A549 treated with AZD9567 at 1 μM for 4 hours (cell line): ENCODE measurements around the gene ARSA. TPM values are rescaled to one million over a fixed set of nuclear protein-coding genes. Genes with fewer than 3 reads are reported as not detected.

ENCODE experiments used
- total RNA-seq: library from RNA; stranded (reverse); fragments of 200-300 nt; extraction: Qiagen RNA extraction; gene quantifications from 5 replicates; pipeline ENCODE4 v1.2.3, GENCODE V29; 2022; ENCODE audit not compliant: insufficient read depth

Gene ARSA
- 14.3 to 25.8 TPM (median 22.9 TPM) in 5 replicates for total RNA-seq

DNA sequence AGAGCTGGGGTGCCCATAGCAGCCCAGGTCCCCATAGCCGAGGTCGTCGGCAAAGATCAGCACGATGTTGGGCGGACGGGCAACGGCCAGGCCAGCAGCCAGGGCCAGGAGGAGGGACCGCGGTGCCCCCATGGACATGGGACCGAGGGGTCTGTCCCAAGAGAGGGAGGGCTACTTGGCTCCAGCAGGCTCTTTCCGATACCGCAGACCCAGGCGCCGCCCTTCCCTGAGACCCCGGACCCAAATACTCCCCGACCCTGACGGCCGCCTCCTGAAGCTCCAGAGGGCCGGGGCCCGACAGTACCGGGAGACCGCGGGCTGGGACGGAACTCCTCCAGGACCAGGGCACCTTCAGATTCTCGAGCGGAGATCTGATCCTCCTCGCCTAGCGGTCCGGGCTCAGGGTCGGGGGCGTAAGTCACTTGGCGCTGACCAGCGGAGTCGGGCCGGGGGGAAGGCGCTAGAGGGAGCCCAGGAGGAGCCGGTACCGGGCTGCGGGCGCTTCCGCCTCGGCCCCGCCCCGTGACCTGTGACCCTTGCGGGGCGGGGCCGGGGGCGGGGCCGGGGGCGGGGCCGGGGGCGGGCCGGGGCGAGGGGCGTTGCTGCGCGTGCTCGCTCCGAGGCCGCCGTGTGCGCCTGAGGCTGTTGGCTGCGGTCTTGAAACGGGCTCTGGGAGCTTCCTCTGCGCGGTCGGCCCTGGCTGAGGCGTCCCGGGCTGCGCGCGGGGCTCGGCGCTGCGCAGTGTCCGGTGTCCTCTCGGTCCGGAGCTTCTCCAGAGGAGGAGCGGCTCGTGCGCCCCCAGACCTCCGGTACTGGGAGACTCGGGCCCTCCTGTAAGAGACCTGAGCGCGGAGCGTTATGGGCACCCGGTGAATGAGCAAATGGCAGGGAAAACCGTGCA is at the start of gene ARSA:
ARSA (minus strand) TSS at position 511 of the 901 bp plus-strand sequence; CDS start at position 138, 373 bp downstream.

DNA sequence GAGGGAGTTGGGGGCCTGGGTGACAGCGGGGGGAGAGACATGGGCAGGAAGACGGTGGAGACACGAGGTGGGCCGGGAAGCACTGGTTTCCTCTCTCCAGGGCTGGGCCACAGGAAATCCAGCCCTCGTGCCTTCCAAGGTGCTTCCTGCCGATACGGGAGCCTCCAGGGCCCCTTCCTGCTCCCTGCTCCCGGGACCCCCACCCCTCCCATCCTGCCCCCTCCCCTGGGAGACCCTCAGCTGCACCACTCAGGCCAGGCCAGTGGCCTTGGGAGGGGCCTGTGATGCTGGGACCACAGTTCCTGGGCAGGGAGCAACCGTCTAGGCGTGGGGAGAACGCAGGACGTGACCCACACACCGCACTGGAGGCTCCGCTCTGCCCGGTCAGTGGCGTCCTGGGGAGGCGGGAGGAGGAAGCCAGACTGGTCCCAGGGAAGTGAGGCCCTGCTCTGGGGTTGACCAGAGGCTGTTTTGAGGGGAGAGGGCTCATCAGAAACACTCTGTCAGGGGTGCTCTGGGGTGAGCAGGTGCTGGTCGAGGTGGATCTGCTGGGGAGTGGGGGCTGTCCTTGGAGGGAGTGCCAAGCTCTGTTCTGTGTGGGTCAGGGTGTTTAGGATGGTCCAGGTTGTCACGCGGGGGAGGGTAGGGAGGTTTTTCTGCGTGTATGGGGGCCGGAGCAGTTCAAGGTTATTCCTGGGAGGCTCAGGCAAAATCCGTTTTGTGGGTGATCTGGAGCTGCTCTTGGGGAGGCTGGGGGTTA is 44.7 kb upstream of the ARSA start, which contains the start of gene SHANK3:
SHANK3 (plus strand) TSS at position 353 of the 760 bp plus-strand sequence.

DNA sequence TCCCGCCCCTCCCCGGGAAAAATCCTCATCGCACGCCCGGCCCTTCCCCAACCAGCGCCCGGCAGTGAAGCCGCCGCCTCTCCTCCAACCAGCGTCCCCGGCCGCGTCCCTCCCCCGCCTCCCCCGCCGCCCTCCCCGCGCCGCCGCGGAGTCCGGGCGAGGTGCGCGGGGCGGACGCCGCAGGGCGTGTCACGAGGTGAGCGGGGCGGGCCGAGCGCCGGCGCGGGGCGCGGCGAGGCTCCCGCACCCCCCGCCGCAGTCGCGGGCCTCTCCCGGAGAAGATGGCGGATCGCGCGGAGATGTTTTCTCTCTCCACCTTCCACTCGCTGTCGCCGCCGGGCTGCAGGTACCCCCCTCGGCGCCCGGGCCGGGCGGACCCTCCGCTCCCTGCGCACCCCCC is 27.4 kb downstream of the ARSA start, which contains the start of gene MAPK8IP2:
MAPK8IP2 (plus strand) TSS at position 256 of the 400 bp plus-strand sequence; CDS start at position 282, 26 bp downstream.

DNA sequence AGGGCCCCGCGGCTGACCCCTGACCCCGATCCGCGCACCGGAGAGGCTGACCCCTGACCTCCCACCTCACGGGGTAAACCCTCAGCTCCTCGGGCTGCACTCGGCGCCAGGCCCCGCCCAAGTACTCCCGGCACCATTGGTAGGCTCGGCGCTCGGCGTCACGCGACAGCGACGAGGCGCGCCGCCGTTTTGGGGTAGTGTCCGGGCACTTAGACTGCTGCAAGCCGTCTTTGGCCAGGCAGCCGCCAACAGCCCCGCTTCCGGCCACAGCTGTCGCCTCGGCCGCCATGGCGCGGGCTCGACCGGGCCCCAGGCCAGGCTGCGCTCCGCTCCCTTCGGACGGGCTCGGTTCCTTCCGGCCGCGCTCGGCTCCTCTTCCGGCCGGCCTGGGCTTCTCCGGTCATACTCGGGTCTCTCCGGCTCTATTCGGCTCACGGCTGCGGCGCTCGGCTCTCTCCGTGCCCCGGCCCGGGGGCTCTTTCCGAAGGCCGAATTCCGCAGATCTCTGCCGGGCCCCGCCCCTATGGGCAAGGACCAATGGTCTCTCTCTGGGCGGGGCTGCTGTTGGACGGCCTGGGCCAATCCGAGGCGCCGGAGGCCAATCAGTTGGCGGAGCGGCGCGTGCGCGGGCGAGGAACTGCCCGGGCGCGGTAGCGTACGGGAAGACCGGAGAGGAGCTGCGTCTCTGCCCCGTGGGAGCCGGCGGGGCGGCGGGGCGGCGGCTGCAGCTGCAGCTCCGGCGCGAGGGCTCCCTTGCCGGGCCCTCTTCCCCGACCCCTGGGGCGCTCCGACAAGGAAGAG is 45.3 kb downstream of the ARSA start, which contains the start of gene CHKB:
CHKB (minus strand) TSS at position 357 of the 801 bp plus-strand sequence; CDS start at position 289, 68 bp downstream.

DNA sequence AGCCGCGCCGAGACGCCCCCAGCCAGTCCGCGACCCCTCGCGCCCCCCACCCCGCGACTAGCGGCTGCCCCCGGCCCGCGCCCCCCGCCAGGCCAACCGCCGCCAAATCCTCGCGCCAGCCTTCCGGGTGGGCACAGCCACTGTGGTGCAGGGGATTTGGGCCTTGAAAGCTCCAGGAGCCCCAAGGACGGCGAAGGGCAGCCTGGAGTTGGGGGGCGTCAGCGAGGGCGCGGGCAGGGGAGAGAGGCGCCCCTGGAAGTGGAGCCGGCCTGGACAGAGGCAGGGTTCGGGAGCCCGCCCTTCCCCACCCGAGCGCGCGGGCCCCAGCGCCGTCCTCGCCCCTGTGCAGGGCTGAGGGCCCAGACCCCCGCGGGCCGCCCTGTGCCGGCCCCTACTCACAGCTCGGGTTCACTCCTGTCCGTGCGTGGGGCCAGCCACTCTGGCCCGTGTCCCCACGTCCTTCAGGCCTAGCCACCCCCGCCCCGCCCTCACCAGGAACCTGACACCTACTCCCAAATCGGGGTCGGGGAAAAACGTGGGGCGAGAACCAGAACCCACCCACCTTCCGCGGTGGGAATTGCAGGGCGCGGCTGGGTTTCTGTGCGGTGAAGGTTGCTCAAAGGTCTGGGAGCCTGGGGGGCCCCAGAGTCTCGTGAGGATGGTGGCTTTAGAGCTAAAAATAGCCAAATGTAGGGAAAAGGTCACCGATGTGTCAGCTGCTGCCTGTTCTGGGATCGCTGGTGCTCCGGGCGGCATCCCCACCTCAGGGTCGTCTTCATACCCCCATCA is 49.8 kb downstream of the ARSA start, which contains the start of gene CPT1B:
CPT1B (minus strand) TSS at position 441 of the 789 bp plus-strand sequence. CDS start 512 bp downstream, outside the sequence.

Other genes starting within 250 kb of the ARSA start
- 21.4 to 28.8 TPM (median 27.9 TPM) in 5 replicates for gene SBF1, start 153.1 kb downstream of the ARSA start, total RNA-seq
- gene ADM2, start 146.6 kb downstream of the ARSA start, total RNA-seq: 0.52 to 0.59 TPM (median 0.57 TPM) in 5 replicates
- gene MIOX, start 141.3 kb downstream of the ARSA start, total RNA-seq: 0.13 TPM in 1 of 5 replicates, not detected in the others
- 24.1 to 54.9 TPM (median 52.4 TPM) in 5 replicates for gene LMF2, start 120.5 kb downstream of the ARSA start, total RNA-seq
- gene NCAPH2, start 119.9 kb downstream of the ARSA start, total RNA-seq: 33.8 to 41.0 TPM (median 40.1 TPM) in 5 replicates
- gene SCO2, start 102.6 kb downstream of the ARSA start, total RNA-seq: 3.5 to 6.6 TPM (median 4.4 TPM) in 4 of 5 replicates, not detected in the other
- gene TYMP, start 98.1 kb downstream of the ARSA start, total RNA-seq: 14.2 to 18.0 TPM (median 17.2 TPM) in 5 replicates
- 0.02 to 0.04 TPM in 2 of 5 replicates, not detected in the others for gene KLHDC7B, start 82.3 kb downstream of the ARSA start, total RNA-seq
- 0.33 to 0.56 TPM (median 0.40 TPM) in 3 of 5 replicates, not detected in the others for gene SYCE3, start 65.2 kb downstream of the ARSA start, total RNA-seq
- 13.1 to 20.3 TPM (median 13.8 TPM) in 5 replicates for gene CPT1B, start 49.7 kb downstream of the ARSA start, total RNA-seq
- 7.4 to 23.6 TPM (median 18.9 TPM) in 5 replicates for gene CHKB, start 45.3 kb downstream of the ARSA start, total RNA-seq
- gene MAPK8IP2, start 27.4 kb downstream of the ARSA start, total RNA-seq: 2.1 to 3.8 TPM (median 3.6 TPM) in 5 replicates
- 3.7 to 5.3 TPM (median 4.5 TPM) in 5 replicates for gene SHANK3, start 44.7 kb upstream of the ARSA start, total RNA-seq
- 0.07 to 0.19 TPM (median 0.08 TPM) in 3 of 5 replicates, not detected in the others for gene ACR, start 110.1 kb upstream of the ARSA start, total RNA-seq
- gene RABL2B, start 155.5 kb upstream of the ARSA start, total RNA-seq: 10.0 to 22.0 TPM (median 21.7 TPM) in 5 replicates